Mononuclear cell (primary cell): ENCODE data around the gene C5. TPM values are rescaled to one million over a fixed set of nuclear protein-coding genes. Genes with fewer than 3 reads are reported as not detected.
A peak's percentile ranks its signal among the peaks of the same experiment; 100 is the strongest.
"Not testable (repeated sequence)": the region's sequence is repeated elsewhere in the genome, so short reads cannot be mapped to it uniquely, and the experiment has no call there.

ENCODE experiments used
- H3K27me3 ChIP-seq: 2 replicates; pipeline ENCODE4 v1.6.0; 2011; ENCODE audit warnings: low read length, control low read depth; ENCODE audit not compliant: insufficient read depth
- H3K4me1 ChIP-seq: 2 replicates; pipeline ENCODE4 v1.5.1; 2011; ENCODE audit warnings: mild to moderate bottlenecking, low read length, control low read depth; ENCODE audit not compliant: insufficient read depth
- H3K4me3 ChIP-seq: 2 replicates; pipeline ENCODE4 v1.5.1; 2011; ENCODE audit warnings: mild to moderate bottlenecking, low read length, moderate library complexity
- H3K9me3 ChIP-seq: 2 replicates; pipeline ENCODE4 v1.5.1; 2011; ENCODE audit warnings: low read depth, mild to moderate bottlenecking, control low read depth, low read length
- total RNA-seq: library from RNA; depleted of rRNA; stranded (reverse); fragments of >200 nt; gene quantifications from one replicate; pipeline ENCODE4 v1.2.3, GENCODE V29; 2012

The C5 gene
- total RNA-seq = 1.8 TPM

GRCh38 chr9:121050128-121050988, at the start of gene C5:
C5 (minus strand) TSS chr9:121050275; CDS start chr9:121050246, 29 bp downstream.
- Histone ChIP-seq H3K4me3 (no peak within 1 kb of the TSS), H3K4me1 (no peaks in the 10 kb centered on the region), H3K27me3 (no peaks in the 10 kb centered on the region), H3K9me3 (no peaks in the 10 kb centered on the region)

GRCh38 chr9:121098567-121099198, 48.6 kb upstream of the C5 start:
- no peak overlapping the region for H3K4me3 ChIP-seq
- H3K4me1 ChIP-seq = no peaks in the 10 kb centered on the region
- no peaks in the 10 kb centered on the region for H3K9me3 ChIP-seq
- no peaks in the 10 kb centered on the region for H3K27me3 ChIP-seq

GRCh38 chr9:121095057-121095456, 45.0 kb upstream of the C5 start:
- Histone ChIP-seq H3K4me3 (no peak overlapping the region), H3K9me3 (no peaks in the 10 kb centered on the region), H3K4me1 (no peaks in the 10 kb centered on the region), H3K27me3 (no peaks in the 10 kb centered on the region)

DNA sequence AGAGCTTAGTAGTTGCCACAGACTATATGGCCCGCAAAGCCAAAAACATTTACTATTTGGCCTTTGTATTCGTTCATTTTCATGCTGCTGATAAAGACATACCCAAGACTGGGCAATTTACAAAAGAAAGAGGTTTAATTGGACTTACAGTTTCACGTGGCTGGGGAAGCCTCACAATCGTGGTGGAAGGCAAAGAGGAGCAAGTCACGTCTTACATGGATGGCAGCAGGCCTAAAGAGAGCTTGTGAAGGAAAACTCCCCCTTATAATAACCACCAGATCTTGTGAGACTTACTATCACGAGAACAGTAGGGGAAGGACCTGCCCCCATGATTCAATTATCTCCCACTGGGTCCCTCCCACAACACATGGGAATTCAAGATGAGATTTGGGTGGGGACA, 40.7 kb upstream of the C5 start:
- not testable (repeated sequence) for H3K27me3 ChIP-seq, H3K9me3 ChIP-seq, H3K4me3 ChIP-seq
- peaks cover 14% of the 10 kb centered on the region for H3K4me1 ChIP-seq

DNA sequence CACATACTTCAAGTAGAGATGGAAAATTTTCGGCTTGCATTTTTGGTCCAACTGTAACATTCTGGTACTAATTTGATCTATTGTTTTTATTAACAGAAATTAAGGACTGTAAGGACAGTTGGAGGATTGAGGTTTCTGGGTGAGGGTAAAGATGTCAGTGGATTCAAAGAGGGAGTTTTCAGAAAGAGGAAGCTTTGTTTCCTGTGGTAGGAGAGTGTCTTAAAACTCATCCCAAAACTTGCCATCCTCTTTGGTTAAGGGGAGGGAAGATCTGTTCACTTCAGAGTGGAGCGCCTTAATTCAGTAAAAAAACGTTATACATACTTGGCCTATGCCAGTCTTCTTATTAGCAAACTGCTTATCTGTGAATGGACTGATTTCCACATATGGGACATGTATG, 38.5 kb upstream of the C5 start:
- Histone ChIP-seq H3K4me3 (no peak overlapping the region), H3K4me1 (peaks cover 14% of the 10 kb centered on the region), H3K9me3 (no peaks in the 10 kb centered on the region), H3K27me3 (no peaks in the 10 kb centered on the region)

- Histone ChIP-seq H3K4me1 (peaks cover 14% of the 10 kb centered on the region), H3K4me3 (no peak overlapping the region), H3K27me3 (no peaks in the 10 kb centered on the region), H3K9me3 (no peaks in the 10 kb centered on the region)
These were observed 35.6 kb upstream of the C5 start for GRCh38 chr9:121085661-121086060.

- H3K27me3 ChIP-seq = no peaks in the 10 kb centered on the region
- no peak overlapping the region for H3K4me3 ChIP-seq
- no peaks in the 10 kb centered on the region for H3K9me3 ChIP-seq
- peaks cover under 1% of the 10 kb centered on the region for H3K4me1 ChIP-seq
These were observed 32.0 kb upstream of the C5 start for GRCh38 chr9:121082075-121082474.

DNA sequence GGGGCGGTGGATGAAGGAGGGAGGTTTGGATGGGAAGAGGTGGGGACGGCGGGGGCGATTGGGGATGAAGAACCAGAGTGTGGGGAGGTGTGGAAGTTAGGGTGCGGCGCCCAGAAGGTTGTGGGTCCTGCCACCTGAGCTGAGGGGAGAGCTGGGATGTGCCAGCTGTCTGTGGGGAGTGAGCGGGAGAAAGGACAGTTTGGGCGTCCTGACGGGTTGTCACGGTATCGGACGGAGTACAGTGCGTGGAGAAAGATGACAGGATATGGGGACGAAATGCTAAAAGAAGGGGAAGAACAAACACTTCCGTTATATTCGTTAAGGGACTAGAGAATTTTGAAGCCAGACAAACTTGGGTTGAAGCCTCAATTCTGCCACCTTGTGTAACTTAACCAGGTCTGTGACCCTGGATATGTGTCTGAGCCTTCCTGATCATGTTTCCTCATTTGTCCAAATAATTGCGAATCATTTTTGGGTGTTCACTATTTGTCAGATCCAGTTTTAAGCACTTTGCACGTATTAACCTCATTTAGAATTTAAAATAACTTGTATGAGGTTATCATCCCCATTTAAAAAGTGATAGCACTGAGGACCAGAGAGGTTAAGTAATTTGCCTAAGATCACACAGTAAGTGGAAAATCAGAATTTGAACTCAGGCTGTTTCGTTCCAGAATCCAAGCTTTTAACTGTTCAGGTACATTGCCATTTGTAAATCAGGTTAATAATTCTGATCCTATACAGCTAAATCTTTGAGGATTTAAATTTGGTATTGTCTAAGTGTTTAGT, 25.4 kb upstream of the C5 start:
- H3K9me3 ChIP-seq = no peaks in the 10 kb centered on the region
- no peaks in the 10 kb centered on the region for H3K27me3 ChIP-seq
- peaks cover 45% of the 10 kb centered on the region for H3K4me1 ChIP-seq
- peak overlapping the region; percentile 87 for H3K4me3 ChIP-seq

- Histone ChIP-seq H3K4me1 (peaks cover 47% of the 10 kb centered on the region), H3K9me3 (no peaks in the 10 kb centered on the region), H3K4me3 (peak within 1 kb of the TSS; percentile 87), H3K27me3 (no peaks in the 10 kb centered on the region)
These were observed 24.5 kb upstream of the C5 start, which contains the start of gene CNTRL for GRCh38 chr9:121074370-121075250. CNTRL (plus strand) TSS chr9:121074955; CDS start chr9:121088327, 13,372 bp downstream.

- H3K4me3 ChIP-seq = no peak overlapping the region
- H3K27me3 ChIP-seq = no peaks in the 10 kb centered on the region
- peaks cover 50% of the 10 kb centered on the region for H3K4me1 ChIP-seq
- no peaks in the 10 kb centered on the region for H3K9me3 ChIP-seq
These were observed 23.0 kb upstream of the C5 start for GRCh38 chr9:121073038-121073437.

- no peaks in the 10 kb centered on the region for H3K27me3 ChIP-seq
These were observed 21.8 kb upstream of the C5 start for GRCh38 chr9:121071756-121072421.

DNA sequence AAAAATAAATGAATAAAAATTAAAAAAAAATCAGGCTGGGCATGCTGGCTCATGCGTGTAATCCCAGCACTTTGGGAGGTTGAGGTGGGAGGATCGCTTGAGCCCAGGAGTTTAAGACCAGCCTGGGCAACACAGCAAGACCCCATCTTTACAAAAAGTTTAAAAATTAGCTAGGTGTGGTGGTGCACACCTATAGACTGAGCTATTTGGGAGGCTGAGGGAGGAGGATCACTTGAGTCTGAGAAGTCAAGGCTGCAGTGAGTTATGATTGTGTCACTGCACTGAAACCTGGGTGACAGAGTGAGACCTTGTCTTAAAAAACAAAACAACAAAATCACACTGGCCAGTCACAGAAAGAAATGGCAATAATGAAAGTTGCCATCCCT, 21.3 kb upstream of the C5 start:
- H3K4me3 ChIP-seq = peak overlapping the region; percentile 52
- no peaks in the 10 kb centered on the region for H3K27me3 ChIP-seq
- H3K9me3 ChIP-seq = no peaks in the 10 kb centered on the region
- peaks cover 47% of the 10 kb centered on the region for H3K4me1 ChIP-seq

More at GRCh38 chr9:121071756-121072421, 21.8 kb upstream of the C5 start:
- peaks cover 53% of the 10 kb centered on the region for H3K4me1 ChIP-seq
- no peaks in the 10 kb centered on the region for H3K9me3 ChIP-seq
- peak overlapping the region; percentile 52 for H3K4me3 ChIP-seq

DNA sequence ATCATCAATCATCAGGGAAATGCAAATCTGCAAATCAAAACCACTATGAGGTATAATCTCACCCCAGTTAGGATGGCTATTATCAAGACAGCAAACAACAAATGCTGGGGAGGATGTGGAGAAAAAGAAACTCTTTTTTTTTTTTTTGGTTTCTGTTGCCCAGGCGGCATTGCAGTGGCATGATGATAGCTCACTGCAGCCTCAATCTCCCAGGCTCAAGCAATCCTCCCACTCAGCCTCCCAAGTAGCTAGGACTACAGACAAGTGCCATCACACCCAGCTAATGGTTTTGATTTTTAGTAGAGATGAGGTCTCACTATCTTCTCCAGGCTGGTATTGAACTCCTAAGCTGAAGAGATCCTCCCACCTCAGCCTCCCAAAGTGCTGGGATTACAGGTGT, 19.3 kb upstream of the C5 start:
- Histone ChIP-seq H3K27me3 (no peaks in the 10 kb centered on the region), H3K9me3 (no peaks in the 10 kb centered on the region), H3K4me1 (peaks cover 43% of the 10 kb centered on the region), H3K4me3 (no peak overlapping the region)

DNA sequence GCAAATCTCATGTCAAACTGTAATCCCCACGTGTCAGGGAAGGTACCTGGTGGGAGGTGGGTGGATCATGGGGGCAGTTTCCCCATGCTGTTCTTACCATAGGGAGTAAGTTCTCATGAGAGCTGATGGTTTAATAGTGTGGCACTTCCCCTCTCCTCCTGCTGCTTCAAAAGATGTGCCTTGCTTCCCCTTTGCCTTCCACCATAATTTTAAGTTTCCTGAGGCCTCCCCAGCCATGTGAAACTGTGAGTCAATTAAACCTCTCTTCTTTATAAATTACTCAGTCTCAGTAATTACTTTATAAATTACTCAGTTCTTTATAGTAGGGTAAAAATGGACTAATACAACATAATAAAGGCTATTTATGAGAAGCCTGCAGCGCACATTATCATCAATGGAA, 17.6 kb upstream of the C5 start:
- H3K4me3 ChIP-seq = no peak overlapping the region
- H3K4me1 ChIP-seq = peaks cover 26% of the 10 kb centered on the region
- H3K9me3 ChIP-seq = no peaks in the 10 kb centered on the region
- no peaks in the 10 kb centered on the region for H3K27me3 ChIP-seq
